ENCODE results near the gene NRXN3.

DNA sequence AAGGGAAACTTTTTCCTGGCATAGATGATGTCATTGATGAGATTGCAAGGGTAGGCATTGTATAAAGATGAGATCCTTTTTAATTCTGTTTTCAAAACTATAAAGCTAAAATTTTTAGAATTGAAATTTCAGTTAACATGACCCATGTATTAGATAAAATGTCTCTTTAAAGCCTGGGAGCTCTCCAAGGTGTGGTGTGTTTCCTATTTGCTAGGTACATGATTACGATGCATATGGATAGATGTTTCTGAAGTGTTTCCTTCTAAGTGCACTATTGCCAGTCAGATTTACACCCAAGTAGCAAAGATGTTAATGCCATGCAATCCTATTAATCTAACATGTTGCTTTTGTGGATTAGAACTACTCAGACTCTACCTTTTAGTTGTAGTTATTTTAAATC lies 1206.4 kb downstream of the NRXN3 start:
- TF ChIP-seq, protein P1, sequence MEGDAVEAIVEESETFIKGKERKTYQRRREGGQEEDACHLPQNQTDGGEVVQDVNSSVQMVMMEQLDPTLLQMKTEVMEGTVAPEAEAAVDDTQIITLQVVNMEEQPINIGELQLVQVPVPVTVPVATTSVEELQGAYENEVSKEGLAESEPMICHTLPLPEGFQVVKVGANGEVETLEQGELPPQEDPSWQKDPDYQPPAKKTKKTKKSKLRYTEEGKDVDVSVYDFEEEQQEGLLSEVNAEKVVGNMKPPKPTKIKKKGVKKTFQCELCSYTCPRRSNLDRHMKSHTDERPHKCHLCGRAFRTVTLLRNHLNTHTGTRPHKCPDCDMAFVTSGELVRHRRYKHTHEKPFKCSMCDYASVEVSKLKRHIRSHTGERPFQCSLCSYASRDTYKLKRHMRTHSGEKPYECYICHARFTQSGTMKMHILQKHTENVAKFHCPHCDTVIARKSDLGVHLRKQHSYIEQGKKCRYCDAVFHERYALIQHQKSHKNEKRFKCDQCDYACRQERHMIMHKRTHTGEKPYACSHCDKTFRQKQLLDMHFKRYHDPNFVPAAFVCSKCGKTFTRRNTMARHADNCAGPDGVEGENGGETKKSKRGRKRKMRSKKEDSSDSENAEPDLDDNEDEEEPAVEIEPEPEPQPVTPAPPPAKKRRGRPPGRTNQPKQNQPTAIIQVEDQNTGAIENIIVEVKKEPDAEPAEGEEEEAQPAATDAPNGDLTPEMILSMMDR (IDR thresholded peaks at IDR 0.05), result no peak
- TF ChIP-seq, protein P2, sequence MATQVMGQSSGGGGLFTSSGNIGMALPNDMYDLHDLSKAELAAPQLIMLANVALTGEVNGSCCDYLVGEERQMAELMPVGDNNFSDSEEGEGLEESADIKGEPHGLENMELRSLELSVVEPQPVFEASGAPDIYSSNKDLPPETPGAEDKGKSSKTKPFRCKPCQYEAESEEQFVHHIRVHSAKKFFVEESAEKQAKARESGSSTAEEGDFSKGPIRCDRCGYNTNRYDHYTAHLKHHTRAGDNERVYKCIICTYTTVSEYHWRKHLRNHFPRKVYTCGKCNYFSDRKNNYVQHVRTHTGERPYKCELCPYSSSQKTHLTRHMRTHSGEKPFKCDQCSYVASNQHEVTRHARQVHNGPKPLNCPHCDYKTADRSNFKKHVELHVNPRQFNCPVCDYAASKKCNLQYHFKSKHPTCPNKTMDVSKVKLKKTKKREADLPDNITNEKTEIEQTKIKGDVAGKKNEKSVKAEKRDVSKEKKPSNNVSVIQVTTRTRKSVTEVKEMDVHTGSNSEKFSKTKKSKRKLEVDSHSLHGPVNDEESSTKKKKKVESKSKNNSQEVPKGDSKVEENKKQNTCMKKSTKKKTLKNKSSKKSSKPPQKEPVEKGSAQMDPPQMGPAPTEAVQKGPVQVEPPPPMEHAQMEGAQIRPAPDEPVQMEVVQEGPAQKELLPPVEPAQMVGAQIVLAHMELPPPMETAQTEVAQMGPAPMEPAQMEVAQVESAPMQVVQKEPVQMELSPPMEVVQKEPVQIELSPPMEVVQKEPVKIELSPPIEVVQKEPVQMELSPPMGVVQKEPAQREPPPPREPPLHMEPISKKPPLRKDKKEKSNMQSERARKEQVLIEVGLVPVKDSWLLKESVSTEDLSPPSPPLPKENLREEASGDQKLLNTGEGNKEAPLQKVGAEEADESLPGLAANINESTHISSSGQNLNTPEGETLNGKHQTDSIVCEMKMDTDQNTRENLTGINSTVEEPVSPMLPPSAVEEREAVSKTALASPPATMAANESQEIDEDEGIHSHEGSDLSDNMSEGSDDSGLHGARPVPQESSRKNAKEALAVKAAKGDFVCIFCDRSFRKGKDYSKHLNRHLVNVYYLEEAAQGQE (IDR thresholded peaks at IDR 0.05; ENCODE audit: insufficient read depth in 1 of 2, low read depth in 2 of 2, low read length in 1 of 2), result no peak

All from Panc1 (cell line).